Heart right ventricle (tissue), 16 donors: ENCODE data around the gene BOK. TPM values are rescaled to one million over a fixed set of nuclear protein-coding genes. Genes with fewer than 3 reads are reported as not detected.

ENCODE experiments used
- ATAC-seq, 8 donors: fragments of 200-7000 bp; cut with Tn5 transposase; one replicate each; pipeline ENCODE4 v1.9.1; 2020; ENCODE audit warnings: mild to moderate bottlenecking in 8 of 8, moderate library complexity in 8 of 8, moderate number of reproducible peaks in 1 of 8
- DNase-seq, 2 donors: peaks; one replicate each; pipeline ENCODE4 v3.0.0-alpha.2; 2020
- H3K27ac ChIP-seq, 10 donors: fragments of 200-600 bp; sonication (generic) in 2 of 10; one replicate each; pipeline versions ENCODE4 v1.5.0 to v1.8.0; 2020 to 2022; ENCODE audit warnings: mild to moderate bottlenecking in 3 of 10
- H3K27me3 ChIP-seq, 7 donors: fragments of 200-600 bp; one replicate each; pipeline ENCODE4 v1.8.0; 2021 to 2022; ENCODE audit warnings: mild to moderate bottlenecking in 2 of 7
- H3K36me3 ChIP-seq, 9 donors: fragments of 200-600 bp; sonication (generic) in 1 of 9; one replicate each; pipeline versions ENCODE4 v1.5.0 to v1.8.0; 2020 to 2022; ENCODE audit warnings: mild to moderate bottlenecking in 2 of 9
- H3K4me1 ChIP-seq, 9 donors: fragments of 200-600 bp; sonication (generic) in 1 of 9; one replicate each; pipeline versions ENCODE4 v1.5.0 to v1.8.0; 2020 to 2022; ENCODE audit warnings: mild to moderate bottlenecking in 4 of 9
- H3K4me3 ChIP-seq, 10 donors: fragments of 200-600 bp; sonication (generic) in 2 of 10; one replicate each; pipeline versions ENCODE4 v1.5.0 to v1.8.0; 2020 to 2022; ENCODE audit warnings: mild to moderate bottlenecking in 7 of 10, moderate library complexity in 2 of 10
- H3K9me3 ChIP-seq, 11 donors: fragments of 200-600 bp in 10 of 11; sonication (generic) in 2 of 11; one replicate each; pipeline versions ENCODE4 v1.5.0 to v1.8.0; 2013 to 2022; ENCODE audit warnings: mild to moderate bottlenecking in 2 of 11, control low read depth in 1 of 11, moderate library complexity in 1 of 11
- WGBS, 2 donors: extraction: QIAGEN DNeasy Blood & Tissue Kit; methylation state at CpG; one replicate each; pipeline ENCODE4 v1.1.7; 2013; ENCODE audit warnings: inconsistent platforms in 1 of 2; 5-methylcytosine and 5-hydroxymethylcytosine counted together
- intact Hi-C, 10 donors: fragments of 100-400 bp; cut with DNase I; formaldehyde crosslinking; loops; one replicate each; pipeline versions ENCODE4 v1.11.1 to v1.14.2; 2022
- polyA plus RNA-seq, 2 donors: library from polyadenylated mRNA; stranded (reverse); fragments of 200-250 nt; gene quantifications; one replicate each; pipeline ENCODE4 v1.2.3, GENCODE V29; 2013
- total RNA-seq, 10 donors: library from RNA; stranded (reverse); fragmentation: NEBNext Ultra II Directional in 3 of 10; extraction: Animal tissue kit (Norgen Biotek cat#: 25700) in 3 of 10; gene quantifications; one replicate each; pipeline versions ENCODE4 v1.2.1 to v1.2.4, GENCODE V29; 2021 to 2023
- TF ChIP-seq, protein P1 (sequence below), 9 donors: fragments of 200-600 bp; sonication (generic) in 2 of 9; IDR thresholded peaks; one replicate each; pipeline versions ENCODE4 v1.5.0 to v1.8.0; 2021 to 2022; ENCODE audit warnings: antibody characterized with exemption in 9 of 9, mild to moderate bottlenecking in 5 of 9, moderate library complexity in 1 of 9
- donor health status: Arrhythmogenic right ventricular cardiomyopathy.
- donor health status: ischemic (EF 13 %, LVEDD 7.1; RV severe dilation, severe dysfunction).
- donor health status: healthy with polysubstance abuse.
- donor health status: DM: no; HTN: yes; CAD: no.
- donor health status: DM: no; HTN: no; CAD: no.
- donor health status: ischemic (EF 25% LVEDD 6.9; RV normal size, moderate dysfunction).
- donor health status: ischemic (EF 25% LVEDD 5.7; RV mildly dilated, moderate dysfunction).
- donor health status: healthy.
- donor health status: DM: yes; HTN: yes; CAD: no.
- donor health status: Ischemic cardiomyopathy.
- donor health status: ischemic (EF 35%, LVEDD 5.7; RV mildly dilated, moderate dysfunction).
- donor health status: nonischemic (EF 11% LVEDD 7.7; RV severe dilation, severe dysfunction).
- donor health status: DM: yes; HTN: yes; CAD: no.
- donor health status: PGD.
- donor health status: ischemic (EF 29% LVEDD 5.4; RV normal size, mild dysfunction).
- donor health status: nonischemic (EF 23%, LVEDD 6.1; RV moderate dilation, normal function).

Gene BOK
- total and polyA plus RNA-seq, 12 donors = 1.6 to 15.6 (median 3.3) TPM

DNA sequence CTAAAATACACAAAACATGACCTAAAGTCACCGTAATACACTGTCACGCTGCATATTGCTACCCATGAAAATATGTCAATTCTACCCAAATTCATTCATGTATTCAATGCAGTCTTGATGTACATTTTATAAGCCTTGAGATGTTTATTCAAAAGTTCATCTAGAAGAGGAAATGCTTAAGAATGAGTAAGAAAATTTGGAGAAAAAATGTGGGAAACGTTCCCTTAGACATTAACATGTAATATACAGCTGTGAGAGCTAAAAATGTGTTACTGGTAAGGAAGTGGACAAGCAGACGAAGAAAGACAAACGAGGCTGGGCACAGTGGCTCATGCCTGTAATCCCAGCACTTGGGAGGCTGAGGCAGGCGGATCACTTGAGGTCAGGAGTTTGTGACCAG is 41.1 kb downstream of the BOK start:
- intact Hi-C loops = no loop called here
- DNase-seq (no peak), ATAC-seq (no peak)
- TF ChIP-seq, protein P1, sequence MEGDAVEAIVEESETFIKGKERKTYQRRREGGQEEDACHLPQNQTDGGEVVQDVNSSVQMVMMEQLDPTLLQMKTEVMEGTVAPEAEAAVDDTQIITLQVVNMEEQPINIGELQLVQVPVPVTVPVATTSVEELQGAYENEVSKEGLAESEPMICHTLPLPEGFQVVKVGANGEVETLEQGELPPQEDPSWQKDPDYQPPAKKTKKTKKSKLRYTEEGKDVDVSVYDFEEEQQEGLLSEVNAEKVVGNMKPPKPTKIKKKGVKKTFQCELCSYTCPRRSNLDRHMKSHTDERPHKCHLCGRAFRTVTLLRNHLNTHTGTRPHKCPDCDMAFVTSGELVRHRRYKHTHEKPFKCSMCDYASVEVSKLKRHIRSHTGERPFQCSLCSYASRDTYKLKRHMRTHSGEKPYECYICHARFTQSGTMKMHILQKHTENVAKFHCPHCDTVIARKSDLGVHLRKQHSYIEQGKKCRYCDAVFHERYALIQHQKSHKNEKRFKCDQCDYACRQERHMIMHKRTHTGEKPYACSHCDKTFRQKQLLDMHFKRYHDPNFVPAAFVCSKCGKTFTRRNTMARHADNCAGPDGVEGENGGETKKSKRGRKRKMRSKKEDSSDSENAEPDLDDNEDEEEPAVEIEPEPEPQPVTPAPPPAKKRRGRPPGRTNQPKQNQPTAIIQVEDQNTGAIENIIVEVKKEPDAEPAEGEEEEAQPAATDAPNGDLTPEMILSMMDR (IDR thresholded peaks at IDR 0.05) = no peak
- Histone ChIP-seq H3K27me3 (no peaks in the 10 kb centered on the region), H3K9me3 (no peaks in the 10 kb centered on the region), H3K36me3 (peaks cover 3 to 98% (median 27%) of the 10 kb centered on the region in 9 donors), H3K27ac (no peak overlapping the region), H3K4me3 (no peak overlapping the region), H3K4me1 (no peaks in the 10 kb centered on the region)
- 86 to 88% methylated on average over 6 of the region's 6 CpGs for WGBS, 2 donors

DNA sequence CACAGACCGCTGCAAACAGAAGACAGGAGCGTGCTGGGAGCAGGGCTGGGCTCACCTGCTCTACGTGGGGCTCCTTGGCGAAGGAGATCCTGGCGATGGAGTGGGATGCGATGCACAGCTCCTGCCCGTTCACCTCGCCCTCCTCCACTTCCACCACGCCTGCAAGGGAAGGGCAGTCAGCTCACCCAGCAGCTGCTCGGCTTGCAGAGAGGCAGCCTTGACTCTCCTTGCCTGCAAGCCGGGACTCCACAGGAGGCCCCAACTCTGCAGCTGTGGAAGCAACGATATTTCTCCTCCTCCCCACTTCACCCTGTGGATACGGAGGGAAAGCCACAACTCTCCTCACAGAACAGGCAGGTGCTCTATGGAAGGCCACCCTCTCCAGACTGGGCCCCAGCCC is 43.3 kb downstream of the BOK start:
- Histone ChIP-seq H3K4me3 (no peak overlapping the region), H3K4me1 (no peaks in the 10 kb centered on the region), H3K9me3 (no peaks in the 10 kb centered on the region), H3K27ac (no peak overlapping the region), H3K27me3 (no peaks in the 10 kb centered on the region), H3K36me3 (peaks cover 3 to 97% (median 27%) of the 10 kb centered on the region in 9 donors)
- DNase-seq (no peak), ATAC-seq (peak in 1 of 8 donors; percentile 25)
- 93 to 94% methylated on average over 13 of the region's 13 CpGs for WGBS, 2 donors
- TF ChIP-seq, protein P1 (IDR thresholded peaks at IDR 0.05) = no peak
- intact Hi-C loops = no loop called here

DNA sequence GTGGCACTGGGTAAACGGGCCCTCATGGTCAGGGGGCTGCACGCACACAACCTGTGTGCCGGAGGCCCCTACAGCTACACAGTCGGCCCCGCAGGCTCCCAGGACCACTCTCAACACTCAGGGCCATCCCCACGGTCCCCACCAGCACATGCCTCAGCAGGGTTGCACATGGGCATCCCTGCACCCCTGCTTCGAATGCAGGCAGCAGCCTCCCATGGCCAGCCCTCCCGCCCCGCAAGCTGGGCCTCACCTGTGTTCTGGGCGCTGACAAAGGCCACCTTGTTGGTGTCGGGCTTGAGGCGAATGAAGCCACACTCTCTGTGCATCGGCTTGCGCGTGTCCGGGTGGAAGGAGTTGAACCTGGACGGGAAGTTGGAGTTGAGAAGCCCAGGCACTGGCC is 44.2 kb downstream of the BOK start:
- Histone ChIP-seq H3K4me1 (no peaks in the 10 kb centered on the region), H3K27me3 (no peaks in the 10 kb centered on the region), H3K36me3 (peaks cover 3 to 93% (median 24%) of the 10 kb centered on the region in 9 donors), H3K27ac (no peak overlapping the region), H3K4me3 (no peak overlapping the region), H3K9me3 (no peaks in the 10 kb centered on the region)
- TF ChIP-seq, protein P1 (IDR thresholded peaks at IDR 0.05) = no peak
- DNase-seq (no peak), ATAC-seq (peak in 1 of 8 donors; percentile 29)
- intact Hi-C loops = no loop called here
- 95 to 97% methylated on average over 17 of the region's 17 CpGs for whole genome bisulfite sequencing, 2 donors

DNA sequence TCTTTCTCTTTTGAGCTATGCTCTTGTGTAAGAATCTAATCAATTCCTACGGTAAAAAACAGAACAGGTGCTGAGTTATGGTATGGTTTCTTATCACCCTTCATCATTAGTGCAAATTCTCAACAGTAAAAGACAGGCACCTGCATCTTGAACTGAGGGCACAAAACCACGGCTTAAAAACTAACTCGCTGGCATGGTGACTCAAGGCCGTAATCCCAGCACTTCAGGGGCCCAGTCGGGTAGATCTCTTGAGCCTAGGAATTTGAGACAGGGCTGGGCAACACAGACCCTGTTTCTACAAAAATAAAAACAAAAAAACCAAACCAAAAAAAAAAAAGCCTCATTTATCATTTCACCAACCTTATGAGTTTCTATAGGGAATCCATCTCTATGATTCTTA is 45.1 kb downstream of the BOK start:
- no peak for ATAC-seq
- Histone ChIP-seq H3K9me3 (no peaks in the 10 kb centered on the region), H3K27me3 (no peaks in the 10 kb centered on the region), H3K4me1 (no peaks in the 10 kb centered on the region), H3K4me3 (no peak overlapping the region), H3K27ac (no peak overlapping the region), H3K36me3 (peaks cover 3 to 90% (median 24%) of the 10 kb centered on the region in 9 donors)
- no peak for DNase-seq
- 85 to 88% methylated on average over 5 of the region's 5 CpGs for WGBS, 2 donors
- intact Hi-C loops = no loop called here
- TF ChIP-seq, protein P1 (IDR thresholded peaks at IDR 0.05) = no peak
